HG02610 (cell line): ENCODE data around the gene PIK3R5.
"Not testable (repeated sequence)": the region's sequence is repeated elsewhere in the genome, so short reads cannot be mapped to it uniquely, and the experiment has no call there.

Experiments
- ATAC-seq: cut with Tn5 transposase; IDR thresholded peaks from one replicate; pipeline ENCODE4 v1.9.1; 2021; ENCODE audit warnings: mild to moderate bottlenecking, moderate library complexity; ENCODE audit not compliant: unreplicated experiment

PIK3R5 gene

GRCh38 chr17:8988263-8988935 lies 22.9 kb upstream of the PIK3R5 start:
- ATAC-seq, result not testable (repeated sequence)

- ATAC-seq, result no peak
Measured at GRCh38 chr17:8986295-8986694, 20.8 kb upstream of the PIK3R5 start.

- no peak for ATAC-seq
Measured at GRCh38 chr17:8985054-8985701, 19.7 kb upstream of the PIK3R5 start.

- ATAC-seq, result not testable (repeated sequence)
Measured at GRCh38 chr17:8984225-8984624, 18.7 kb upstream of the PIK3R5 start.

GRCh38 chr17:8981443-8981842 lies 15.9 kb upstream of the PIK3R5 start:
- no peak for ATAC-seq

- no peak for ATAC-seq
Measured at GRCh38 chr17:8979715-8980114, 14.2 kb upstream of the PIK3R5 start.

GRCh38 chr17:8976638-8977037 lies 11.1 kb upstream of the PIK3R5 start:
- ATAC-seq, result peak; percentile 50

- no peak for ATAC-seq
Measured at GRCh38 chr17:8975091-8975725, 9.7 kb upstream of the PIK3R5 start.

GRCh38 chr17:8969901-8970300 lies 4.4 kb upstream of the PIK3R5 start:
- no peak for ATAC-seq

- no peak for ATAC-seq
Measured at GRCh38 chr17:8968503-8968902, 3.0 kb upstream of the PIK3R5 start.

GRCh38 chr17:8967861-8968260 lies 2.4 kb upstream of the PIK3R5 start:
- ATAC-seq, result no peak

- no peak for ATAC-seq
Measured at GRCh38 chr17:8966926-8967325, 1.4 kb upstream of the PIK3R5 start.

- ATAC-seq, result peak; percentile 15
Measured at GRCh38 chr17:8964801-8965393, 610 bp downstream of the PIK3R5 start.

- ATAC-seq, result no peak
Measured at GRCh38 chr17:8963647-8964258, 1.8 kb downstream of the PIK3R5 start.

GRCh38 chr17:8963014-8963413 lies 2.5 kb downstream of the PIK3R5 start:
- ATAC-seq, result no peak

- ATAC-seq, result no peak
Measured at GRCh38 chr17:8961829-8962228, 3.7 kb downstream of the PIK3R5 start.

- no peak for ATAC-seq
Measured at GRCh38 chr17:8960325-8961140, 5.0 kb downstream of the PIK3R5 start.

GRCh38 chr17:8959312-8959918 lies 6.1 kb downstream of the PIK3R5 start:
- ATAC-seq, result no peak

GRCh38 chr17:8957721-8958120 lies 7.8 kb downstream of the PIK3R5 start:
- no peak for ATAC-seq

- ATAC-seq, result peak; percentile 60
Measured at GRCh38 chr17:8956465-8956902, 9.0 kb downstream of the PIK3R5 start.
